ENCODE results near the gene NEK6. TPM values are rescaled to one million over a fixed set of nuclear protein-coding genes. Genes with fewer than 3 reads are reported as not detected.

Gene NEK6
- total RNA-seq, 2 donors from 2014 or later, result 50.7 to 77.7 TPM

- ATAC-seq (no peak), DNase-seq (no peak)
- intact Hi-C loops (cut with DNase I, micrococcal nuclease), result no loop called here
These were observed 113.3 kb downstream of the NEK6 start for GRCh38 chr9:124370896-124371582.

- intact Hi-C loops (cut with DNase I, micrococcal nuclease), result no loop called here
- ATAC-seq, result no peak
- DNase-seq, result no peak
These were observed 114.3 kb downstream of the NEK6 start for GRCh38 chr9:124372038-124372437.

DNA sequence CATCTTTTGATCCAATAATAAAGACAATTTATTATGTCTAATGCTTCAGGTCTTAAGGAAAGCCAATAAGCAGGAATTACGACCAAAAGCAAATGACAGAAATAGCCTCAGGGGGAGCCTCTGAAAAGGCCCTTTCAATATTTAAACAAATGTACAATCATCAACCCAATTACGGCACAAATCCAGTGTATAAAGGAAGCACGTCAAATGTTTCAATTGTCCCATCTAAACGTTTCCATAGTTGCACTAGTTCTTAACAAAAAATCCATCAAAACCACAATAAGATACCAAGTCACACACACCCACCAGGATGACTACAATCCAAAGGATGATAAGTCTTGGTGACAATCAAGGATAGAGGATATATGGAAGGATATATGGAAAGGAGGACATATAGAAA is 115.6 kb downstream of the NEK6 start:
- ATAC-seq (no peak), DNase-seq (no peak)
- intact Hi-C loops (cut with DNase I, micrococcal nuclease), result no loop called here

DNA sequence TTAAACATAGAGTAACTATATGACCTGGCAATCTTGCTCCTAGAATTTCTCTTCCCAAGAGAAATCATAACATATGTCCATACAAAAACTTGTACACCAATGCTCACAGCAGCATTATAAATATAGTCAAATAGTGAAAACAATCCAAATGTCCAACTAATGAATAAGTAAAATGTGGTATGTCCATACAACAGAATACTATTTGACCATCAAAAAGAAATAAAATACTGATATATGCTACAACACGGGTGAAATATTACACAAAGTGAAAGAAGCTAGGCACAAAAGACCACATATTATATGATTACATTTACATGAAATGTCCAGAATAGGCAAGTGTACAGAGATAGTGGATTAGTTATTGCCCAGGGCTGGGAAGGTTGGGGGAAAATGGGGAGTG is 116.1 kb downstream of the NEK6 start:
- no peak for ATAC-seq
- no peak for DNase-seq
- intact Hi-C loops (cut with DNase I, micrococcal nuclease), result no loop called here

DNA sequence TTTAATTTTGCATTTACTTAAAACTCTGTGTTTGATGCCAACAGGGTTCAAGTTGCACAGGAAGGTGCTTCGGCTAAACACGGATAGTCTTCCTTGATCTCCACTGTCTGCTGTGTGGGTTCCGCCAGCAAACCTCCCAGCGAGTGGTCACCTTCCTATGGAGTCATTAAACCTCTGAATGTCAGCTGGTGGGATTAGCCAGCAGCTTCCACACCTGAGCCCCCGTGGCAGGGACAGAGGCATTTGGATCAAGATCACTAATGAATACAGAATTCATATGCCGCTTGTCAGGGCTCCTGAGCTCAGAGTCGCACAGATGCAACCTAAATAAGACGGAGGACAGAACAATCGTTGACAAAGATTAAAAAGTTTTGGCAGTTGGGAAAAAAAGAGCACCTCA is 118.0 kb downstream of the NEK6 start:
- intact Hi-C loops (cut with DNase I, micrococcal nuclease), result no loop called here
- no peak for DNase-seq
- ATAC-seq, result no peak

- ATAC-seq, result peak; percentile 56
- intact Hi-C loops (cut with DNase I, micrococcal nuclease), result no loop called here
- DNase-seq, result no peak
These were observed 118.6 kb downstream of the NEK6 start for GRCh38 chr9:124376329-124376728.

- DNase-seq (no peak), ATAC-seq (no peak)
- intact Hi-C loops (cut with DNase I, micrococcal nuclease), result no loop called here
These were observed 120.0 kb downstream of the NEK6 start for GRCh38 chr9:124377551-124378406.

DNA sequence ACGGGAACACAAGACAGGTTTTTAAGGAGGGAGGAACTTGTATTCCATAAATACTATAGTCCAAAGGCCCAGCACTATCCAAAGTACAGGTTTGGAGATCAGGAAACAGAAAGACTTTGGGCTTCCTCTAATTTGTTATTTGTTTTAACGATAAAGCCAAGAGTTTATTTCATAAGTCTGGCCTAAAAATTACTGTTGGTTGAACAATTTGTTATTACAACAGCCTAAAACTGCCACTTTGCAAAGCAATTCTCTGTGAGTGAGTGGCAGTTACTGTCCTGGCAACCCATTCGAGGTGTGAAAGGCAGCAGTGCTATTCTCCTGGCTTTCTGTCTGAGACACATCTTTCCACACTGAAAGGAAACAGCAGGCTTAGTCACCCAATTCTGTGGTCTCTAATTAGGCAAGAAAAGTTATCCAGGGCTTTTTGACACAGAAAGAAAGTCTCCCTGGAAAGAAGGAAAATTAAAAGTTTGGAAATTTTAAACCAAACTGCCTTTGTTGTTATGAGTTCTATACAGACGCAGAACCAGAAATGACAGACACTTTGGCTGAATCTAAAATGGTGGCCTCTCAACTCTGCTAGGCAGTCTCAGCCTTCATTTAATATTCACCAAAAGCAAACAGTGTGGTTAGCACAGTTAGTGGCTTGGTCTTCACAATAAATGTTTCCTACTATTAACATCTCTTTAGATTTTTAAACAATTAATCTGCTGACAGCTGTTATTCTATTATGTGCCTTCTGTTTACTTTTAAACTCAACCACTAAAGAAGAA is 123.6 kb downstream of the NEK6 start:
- ATAC-seq (no peak), DNase-seq (no peak)
- intact Hi-C loops (cut with DNase I, micrococcal nuclease), result no loop called here

DNA sequence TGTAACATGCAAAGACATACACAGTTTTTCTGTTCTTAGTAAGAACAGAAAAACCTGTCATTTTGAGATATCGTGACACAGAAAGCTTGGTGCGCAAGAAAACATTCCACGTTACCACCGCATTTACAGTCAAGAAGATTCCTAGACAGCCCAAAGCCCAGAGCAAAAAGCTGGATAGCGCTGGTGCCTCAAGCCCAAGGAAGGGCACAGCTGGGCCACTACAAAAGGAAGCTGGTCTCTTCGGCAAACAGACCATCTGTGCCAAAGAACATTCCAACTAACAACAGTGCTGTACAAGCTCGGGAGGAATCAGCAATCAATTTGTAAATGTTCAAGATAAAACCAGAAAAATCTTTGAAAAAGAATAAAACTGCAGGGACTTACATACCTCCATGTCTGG is 126.5 kb downstream of the NEK6 start:
- ATAC-seq (no peak), DNase-seq (no peak)
- intact Hi-C loops (cut with DNase I, micrococcal nuclease), result no loop called here

DNA sequence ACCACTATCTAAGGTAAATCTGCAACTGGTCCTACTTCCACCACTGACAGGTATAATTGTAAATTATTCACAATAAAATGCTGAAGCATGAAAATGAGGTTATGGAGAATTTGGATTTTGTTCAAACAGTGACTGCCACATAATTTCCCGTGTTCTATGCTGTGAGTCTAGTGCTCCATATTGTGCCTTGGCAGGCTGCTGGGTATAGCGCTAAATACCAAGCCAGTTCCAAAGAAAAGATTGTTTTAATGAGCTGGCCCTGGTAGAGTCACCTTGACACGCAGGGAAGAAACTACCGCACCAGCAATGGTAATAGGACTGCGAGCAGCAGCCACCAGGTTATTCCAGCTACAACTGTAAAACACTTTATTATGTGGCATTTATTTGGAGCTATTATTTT is 127.1 kb downstream of the NEK6 start:
- no peak for DNase-seq

GRCh38 chr9:124385623-124386022 is 127.9 kb downstream of the NEK6 start:
- intact Hi-C loops (cut with DNase I, micrococcal nuclease), result no loop called here
- DNase-seq (no peak), ATAC-seq (no peak)

More for the DNA sequence above, 127.1 kb downstream of the NEK6 start:
- intact Hi-C loops (cut with DNase I, micrococcal nuclease), result no loop called here
- ATAC-seq, result no peak

DNA sequence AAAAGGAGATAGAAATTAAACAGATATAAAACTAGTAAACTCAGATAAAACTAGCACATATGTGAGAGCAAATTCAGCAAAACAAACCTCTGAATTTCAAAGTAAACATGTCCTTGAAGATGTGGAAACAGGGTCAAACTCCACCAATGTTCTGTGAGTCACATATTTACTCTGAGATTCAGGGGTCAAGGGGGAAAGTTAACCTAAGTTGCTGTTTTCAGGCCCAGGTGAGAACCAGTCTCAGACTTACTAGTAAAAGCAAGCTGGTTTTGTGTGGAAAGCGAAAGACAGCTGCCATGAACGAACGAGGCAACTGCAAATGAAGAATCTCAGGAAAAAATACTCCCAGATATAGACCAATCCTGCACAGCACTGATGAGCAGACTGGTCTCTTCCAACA is 128.5 kb downstream of the NEK6 start:
- intact Hi-C loops (cut with DNase I, micrococcal nuclease), result no loop called here
- ATAC-seq, result peak; percentile 65
- no peak for DNase-seq

- no peak for ATAC-seq
- DNase-seq, result no peak
- intact Hi-C loops (cut with DNase I, micrococcal nuclease), result no loop called here
These were observed 130.7 kb downstream of the NEK6 start for GRCh38 chr9:124388275-124389048.

GRCh38 chr9:124389146-124389939 is 131.6 kb downstream of the NEK6 start:
- intact Hi-C loops (cut with DNase I, micrococcal nuclease), result no loop called here
- ATAC-seq, result no peak
- DNase-seq, result no peak

DNA sequence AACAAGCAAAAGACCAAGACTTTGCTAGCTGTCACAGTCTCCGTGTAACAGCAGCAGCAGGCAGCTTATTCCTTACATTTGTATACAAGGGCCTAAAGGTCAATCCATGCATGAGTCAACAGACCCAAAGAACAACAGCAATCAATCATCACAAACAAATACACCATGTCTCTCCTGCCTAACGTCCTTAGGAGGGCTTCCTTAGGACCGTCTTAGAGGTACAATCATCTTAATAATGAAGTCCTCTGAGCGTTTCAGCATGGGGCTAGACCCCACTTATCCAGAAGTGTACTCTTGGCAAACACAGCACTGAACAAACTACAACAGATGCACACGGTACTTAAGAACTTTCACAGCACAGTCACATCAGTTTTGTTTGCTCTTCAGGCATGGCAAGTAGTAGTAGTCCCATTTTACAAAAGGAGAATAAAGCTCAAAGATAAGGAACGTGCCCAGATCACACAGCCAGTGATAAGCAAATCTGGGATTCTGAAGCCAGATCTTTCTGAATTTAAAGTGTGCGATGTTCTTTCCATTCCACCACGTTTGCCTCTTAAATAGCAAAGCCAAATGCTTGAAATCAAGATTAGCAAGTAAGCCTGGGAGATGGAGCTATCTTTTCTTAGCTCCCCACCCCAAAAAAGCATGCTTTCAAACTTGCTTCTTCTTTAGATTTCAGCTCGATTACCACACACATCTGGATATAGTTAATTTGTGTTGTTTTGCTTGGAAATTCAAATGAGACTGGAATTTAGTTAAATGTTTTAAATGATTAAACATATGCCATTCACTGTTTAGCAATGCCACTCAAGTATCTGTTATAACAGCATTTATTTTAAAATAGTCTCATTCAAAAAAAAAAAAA is 133.3 kb downstream of the NEK6 start:
- ATAC-seq (peak; percentile 74), DNase-seq (no peak)
- intact Hi-C loops (cut with DNase I, micrococcal nuclease), result no loop called here

GRCh38 chr9:124392254-124392870 is 134.6 kb downstream of the NEK6 start:
- DNase-seq (no peak), ATAC-seq (no peak)
- intact Hi-C loops (cut with DNase I, micrococcal nuclease), result no loop called here

DNA sequence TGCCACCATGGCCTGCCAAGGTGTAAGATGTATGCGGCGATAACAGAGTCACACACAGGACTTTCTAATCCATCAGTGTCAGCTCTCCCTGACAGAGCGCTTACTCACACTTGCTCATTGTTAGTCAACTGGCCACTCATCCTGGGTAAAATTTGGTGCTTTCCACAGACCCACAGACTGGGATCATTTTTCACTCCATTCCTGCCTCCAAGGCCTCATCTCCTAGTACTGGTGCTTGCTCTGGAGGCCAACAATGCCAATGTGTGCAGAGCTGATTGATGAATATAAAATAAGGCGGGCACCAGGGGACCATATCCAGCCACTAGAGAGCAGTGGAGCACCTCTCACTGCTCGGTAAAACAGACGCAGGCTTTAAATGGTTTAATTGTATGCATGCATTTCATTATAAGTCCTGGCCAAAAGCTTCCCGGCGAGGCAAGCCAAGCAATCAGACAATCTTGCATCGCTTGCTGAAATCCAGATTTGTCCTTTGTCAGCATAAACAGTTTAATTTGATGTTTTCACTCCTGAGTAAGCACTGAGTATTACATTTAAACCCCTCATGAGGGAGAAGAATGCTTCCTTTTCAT is 135.2 kb downstream of the NEK6 start:
- DNase-seq, result no peak
- ATAC-seq, result no peak
- intact Hi-C loops (cut with DNase I, micrococcal nuclease), result no loop called here

All from left colon (tissue), 2 donors.